K562 (cell line): ENCODE data around the gene PRAME. TPM values are rescaled to one million over a fixed set of nuclear protein-coding genes. Genes with fewer than 3 reads are reported as not detected.

ENCODE experiments used
- CHD7 ChIP-seq: fragments of 200-600 bp; sonication (generic); IDR thresholded peaks from one replicate; pipeline ENCODE4 v1.6.1; 2012; ENCODE audit warnings: mild to moderate bottlenecking, low read depth, low read length, inconsistent platforms
- NCOA6 ChIP-seq: fragments of 450-650 bp; IDR thresholded peaks from 2 replicates; pipeline ENCODE4 v1.6.1; 2017; ENCODE audit warnings: mild to moderate bottlenecking
- ZBTB8A ChIP-seq: fragments of 450-650 bp; IDR thresholded peaks from 2 replicates; pipeline ENCODE4 v1.6.1; 2018; ENCODE audit warnings: mild to moderate bottlenecking, moderate library complexity; ENCODE audit not compliant: partially characterized antibody
- ZNF23 ChIP-seq: fragments of 250-450 bp; sonication (Bioruptor Pico); IDR thresholded peaks from 2 replicates; pipeline ENCODE4 v1.4.0; 2020; ENCODE audit warnings: mild to moderate bottlenecking
- ZSCAN32 ChIP-seq: fragments of 450-650 bp; formaldehyde crosslinking; IDR thresholded peaks from 2 replicates; pipeline ENCODE4 v1.4.0; 2020; ENCODE audit warnings: mild to moderate bottlenecking, moderate library complexity
- polyA plus RNA-seq, 8 experiments: library from polyadenylated mRNA; depleted of rRNA in 4 of 8; stranded (reverse) in 5 of 8; unstranded in 3 of 8; fragments of >200 nt; fragmentation: Nextera tagmentation in 2 of 8; fragmentation: Illumina TruSeq in 1 of 8; extraction: Ambion mirVana in 2 of 8; extraction: Trizol in 1 of 8; gene quantifications; 2 replicates each; pipeline versions ENCODE4 v1.2.1 to v1.2.3, GENCODE V29; 2011 to 2014; ENCODE audit warnings: inconsistent platforms in 1 of 8, missing spikeins in 1 of 8
- total RNA-seq, 7 experiments: library from RNA; depleted of rRNA in 6 of 7; stranded (reverse); fragments of >200 nt in 6 of 7; fragmentation: Illumina TruSeq in 2 of 7; extraction: Trizol in 2 of 7; gene quantifications; 2 replicates each; pipeline versions ENCODE4 v1.2.1 to v1.2.3, GENCODE V29; 2011 to 2021; ENCODE audit warnings: low replicate concordance in 1 of 7

PRAME gene
- total and polyA plus RNA-seq, 9 of the 15 experiments (the other 6 are each of a cell fraction or from before 2014, with no cell fraction given), result 662 to 2,141 (median 1,142) TPM

- TF ChIP-seq ZSCAN32 (CRISPR knock-in tag) (no peak), ZBTB8A (no peak), NCOA6 (no peak), CHD7 (no peak), ZNF23 (CRISPR knock-in tag) (no peak)
These were observed 41.6 kb upstream of the PRAME start (continued) for GRCh38 chr22:22600531-22601261.
